GM21619 (cell line): ENCODE data around the gene EPHX1.
"Not testable (repeated sequence)": the region's sequence is repeated elsewhere in the genome, so short reads cannot be mapped to it uniquely, and the experiment has no call there.

Experiments used
- ATAC-seq: cut with Tn5 transposase; IDR thresholded peaks from one replicate; pipeline ENCODE4 v1.9.1; 2021; ENCODE audit not compliant: unreplicated experiment

The EPHX1 gene

GRCh38 chr1:225809842-225810578 lies at the start of gene EPHX1:
Gene EPHX1, plus strand, starts transcription at chr1:225810124. Its CDS starts 18,606 bp downstream, at chr1:225828730.
- peak; percentile 96 for ATAC-seq

- ATAC-seq = no peak
Measured at GRCh38 chr1:225760531-225760930, 49.4 kb upstream of the EPHX1 start.

GRCh38 chr1:225761395-225761794 lies 48.5 kb upstream of the EPHX1 start:
- ATAC-seq = not testable (repeated sequence)

DNA sequence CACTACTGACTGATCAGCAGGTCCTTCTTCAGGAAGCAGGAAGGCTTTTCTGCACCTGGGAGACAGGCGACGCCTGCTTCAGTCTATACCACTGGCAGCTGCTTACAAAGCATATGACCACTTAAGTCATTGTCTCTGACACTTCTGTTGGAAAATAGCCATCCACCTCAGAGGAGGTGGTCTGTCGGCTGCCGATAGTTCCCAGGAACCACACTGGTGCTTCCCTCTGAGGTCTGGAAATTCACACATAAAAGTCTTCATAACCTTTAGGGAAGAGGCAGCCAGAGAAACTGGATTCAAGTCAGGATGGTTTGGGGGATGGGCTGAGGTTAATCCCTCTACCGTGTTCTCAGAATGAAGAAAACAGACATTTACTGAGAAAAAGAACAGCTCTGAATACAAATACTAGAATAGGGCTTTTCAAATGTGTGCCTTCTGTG lies 47.9 kb upstream of the EPHX1 start:
- no peak for ATAC-seq

- no peak for ATAC-seq
Measured at GRCh38 chr1:225762444-225762843, 47.5 kb upstream of the EPHX1 start.

- no peak for ATAC-seq
Measured at GRCh38 chr1:225763716-225764548, 46.0 kb upstream of the EPHX1 start.

- no peak for ATAC-seq
Measured at GRCh38 chr1:225765982-225766674, 43.8 kb upstream of the EPHX1 start.

DNA sequence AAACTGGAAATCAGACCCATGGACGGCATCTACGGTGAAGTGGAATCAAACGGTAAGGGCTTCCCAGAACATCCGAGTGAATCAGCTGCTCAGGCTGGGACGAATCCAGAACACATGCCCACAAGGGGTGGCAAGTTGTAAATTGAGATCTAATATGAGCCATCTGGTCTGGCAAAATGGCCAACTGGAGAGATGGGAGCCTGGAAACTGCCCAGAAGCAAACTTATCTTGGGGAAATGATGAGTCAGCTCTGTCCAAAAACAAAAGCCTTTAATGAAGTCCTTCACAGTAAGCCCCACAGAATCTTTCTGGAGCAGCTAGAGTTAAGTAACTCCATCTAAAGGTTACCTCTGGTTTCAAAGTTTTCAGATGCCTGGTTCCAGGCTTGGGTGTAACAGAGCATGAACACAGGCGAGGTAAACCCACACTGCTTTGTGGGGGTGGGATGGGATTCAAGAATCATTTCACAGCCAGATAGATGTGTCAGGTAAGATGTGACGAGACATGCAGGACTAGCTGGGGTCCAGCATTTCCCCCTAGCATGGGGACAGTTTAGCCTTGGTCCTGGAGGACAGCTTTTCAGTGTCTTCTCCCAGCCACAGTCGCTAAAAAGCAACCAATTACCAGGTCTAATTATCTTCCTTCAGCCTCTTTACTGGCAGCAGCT lies 42.8 kb upstream of the EPHX1 start:
- ATAC-seq = no peak

GRCh38 chr1:225767634-225768540 lies 42.0 kb upstream of the EPHX1 start:
- ATAC-seq = no peak

DNA sequence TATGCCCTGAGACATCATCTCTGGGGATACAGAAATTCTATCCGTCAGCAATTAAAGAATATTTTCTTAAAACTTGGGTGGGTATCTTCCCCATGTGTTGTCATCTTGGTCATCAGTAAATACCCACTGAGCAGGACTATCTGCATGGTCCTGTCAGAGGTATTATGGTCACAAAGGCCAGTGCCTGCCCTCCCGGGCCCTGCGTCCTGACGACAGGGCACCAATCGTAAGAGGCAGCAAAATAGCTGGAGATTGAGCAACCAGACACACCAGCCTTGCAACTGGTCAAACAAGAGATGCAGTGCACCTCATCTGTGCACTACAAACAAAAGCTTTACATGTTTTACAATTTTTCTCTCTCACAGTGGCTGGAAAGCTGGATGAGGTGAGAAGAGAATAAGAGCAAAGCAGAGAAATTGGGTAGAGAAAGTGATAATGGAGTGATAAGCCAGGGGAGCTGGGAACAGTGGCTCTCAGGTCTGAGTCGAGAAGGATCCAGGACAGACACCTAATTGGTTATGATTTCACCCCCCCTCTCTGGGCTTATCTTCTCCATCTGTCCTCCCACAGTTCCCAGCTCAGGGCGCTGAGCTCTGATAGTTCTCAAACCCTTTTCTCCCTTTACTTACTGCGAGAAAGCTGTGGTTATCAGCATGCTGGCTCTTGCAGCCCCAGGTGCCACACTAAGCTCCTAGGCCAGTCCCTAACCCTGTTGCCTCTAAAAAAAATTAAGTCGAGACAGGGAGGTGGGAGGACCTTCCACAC lies 41.1 kb upstream of the EPHX1 start:
- ATAC-seq = no peak

GRCh38 chr1:225769687-225770086 lies 40.2 kb upstream of the EPHX1 start:
- no peak for ATAC-seq

- ATAC-seq = no peak
Measured at GRCh38 chr1:225770561-225771248, 39.2 kb upstream of the EPHX1 start.

DNA sequence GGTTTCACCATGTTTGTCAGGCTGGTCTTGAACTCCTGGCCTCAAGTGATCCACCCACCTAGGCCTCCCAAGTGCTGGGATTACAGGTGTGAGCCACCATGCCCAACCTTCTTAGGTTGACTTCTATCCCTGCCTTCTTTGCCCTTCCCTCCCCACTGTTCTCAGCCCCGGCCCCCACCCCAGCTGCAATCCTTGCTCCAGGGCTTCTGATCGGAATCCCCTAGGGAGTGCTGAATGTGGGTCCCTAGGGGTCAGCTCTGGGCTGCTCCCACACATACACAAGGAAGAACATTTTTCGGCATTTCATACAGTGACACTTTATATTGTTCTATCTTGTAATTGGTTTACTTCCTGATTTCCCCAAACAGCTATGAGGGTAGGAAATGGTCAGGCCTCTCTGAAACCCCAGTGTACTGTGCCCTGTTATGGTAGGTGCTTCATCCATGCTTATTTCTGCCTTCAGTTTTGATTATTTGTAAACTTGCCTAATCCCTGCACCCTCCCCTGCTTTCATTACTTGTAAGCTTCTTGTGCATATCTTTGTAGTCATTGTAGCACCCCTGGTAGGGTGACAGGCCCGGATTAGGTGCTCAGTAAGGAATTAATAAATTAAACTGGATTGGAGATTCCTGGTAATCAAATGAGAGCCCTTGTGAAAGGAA lies 38.1 kb upstream of the EPHX1 start:
- no peak for ATAC-seq

DNA sequence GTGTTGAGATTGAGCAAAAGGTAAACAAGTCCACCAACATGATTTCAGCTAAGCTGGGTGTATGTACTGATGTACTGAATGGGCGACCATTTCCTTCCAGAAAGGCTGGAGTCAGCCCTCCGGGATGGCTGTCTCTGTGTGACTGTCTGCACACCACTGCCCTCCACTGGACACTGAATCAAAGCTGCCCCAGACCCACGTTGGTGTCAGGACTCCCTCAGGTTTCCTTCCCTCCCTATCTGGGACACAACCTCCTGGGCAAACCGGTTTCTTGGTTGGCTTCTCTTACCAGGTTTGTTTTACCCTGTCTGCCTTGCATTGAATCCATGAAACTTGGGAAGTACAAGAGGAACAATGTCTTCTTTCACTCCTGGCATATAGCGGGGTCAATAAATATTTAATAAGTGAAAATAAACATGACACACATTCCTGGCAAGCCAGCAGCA lies 37.6 kb upstream of the EPHX1 start:
- peak; percentile 55 for ATAC-seq

- ATAC-seq = no peak
Measured at GRCh38 chr1:225772848-225773247, 37.1 kb upstream of the EPHX1 start.

GRCh38 chr1:225774281-225775147 lies 35.4 kb upstream of the EPHX1 start:
- ATAC-seq = no peak

- no peak for ATAC-seq
Measured at GRCh38 chr1:225776294-225776693, 33.6 kb upstream of the EPHX1 start.
